Mesenchymal stem cell (in vitro differentiated cells and primary cell): ENCODE measurements around the gene SPAG4.

Experiments used
- DNase-seq: peaks from one replicate; pipeline ENCODE4 v3.0.0-alpha.2; 2013
- H2AFZ ChIP-seq: one replicate; pipeline ENCODE4 v1.6.1; 2013; ENCODE audit warnings: low read depth, mild to moderate bottlenecking, control low read depth, inconsistent platforms, low read length, moderate library complexity
- H2AK5ac ChIP-seq: 2 replicates; pipeline ENCODE4 v1.6.1; 2013; ENCODE audit warnings: low read length, moderate library complexity, mild to moderate bottlenecking, inconsistent platforms; ENCODE audit not compliant: severe bottlenecking
- H2BK120ac ChIP-seq: one replicate; pipeline ENCODE4 v1.6.1; 2013; ENCODE audit warnings: low read depth, mild to moderate bottlenecking, inconsistent platforms, low read length, moderate library complexity
- H2BK12ac ChIP-seq, 2 experiments: one replicate each; pipeline ENCODE4 v1.6.1; 2013; ENCODE audit warnings: inconsistent platforms in 2 of 2, low read length in 2 of 2, mild to moderate bottlenecking in 2 of 2, moderate library complexity in 2 of 2, control low read depth in 1 of 2
- H2BK15ac ChIP-seq: one replicate; pipeline ENCODE4 v1.6.1; 2013; ENCODE audit warnings: mild to moderate bottlenecking, low read depth, inconsistent platforms; ENCODE audit not compliant: poor library complexity, severe bottlenecking
- H2BK5ac ChIP-seq: 2 replicates; pipeline ENCODE4 v1.6.1; 2013; ENCODE audit warnings: low read depth, mild to moderate bottlenecking, low read length, control low read depth, inconsistent platforms; ENCODE audit not compliant: poor library complexity, severe bottlenecking
- H3K14ac ChIP-seq, 2 experiments: one replicate each; pipeline ENCODE4 v1.6.1; 2013; ENCODE audit warnings: inconsistent platforms in 2 of 2, low read length in 2 of 2, control low read depth in 1 of 2, mild to moderate bottlenecking in 1 of 2, moderate library complexity in 1 of 2
- H3K18ac ChIP-seq, 2 experiments: one replicate each; pipeline ENCODE4 v1.6.1; 2013; ENCODE audit warnings: inconsistent platforms in 2 of 2, low read length in 2 of 2, control low read depth in 1 of 2, low read depth in 1 of 2, mild to moderate bottlenecking in 1 of 2
- H3K23ac ChIP-seq, 2 experiments: one replicate each; pipeline ENCODE4 v1.6.1; 2013; ENCODE audit warnings: inconsistent platforms in 2 of 2, low read length in 2 of 2, mild to moderate bottlenecking in 2 of 2, moderate library complexity in 2 of 2, control low read depth in 1 of 2
- H3K27ac ChIP-seq: 2 replicates; pipeline ENCODE4 v1.5.1; 2013; ENCODE audit warnings: mild to moderate bottlenecking, moderate library complexity, low read length, control low read depth, inconsistent platforms; ENCODE audit not compliant: poor library complexity, severe bottlenecking
- H3K27me3 ChIP-seq, 2 experiments: 2 replicates each; pipeline versions ENCODE4 v1.6.1 to v1.7.0; 2013; ENCODE audit warnings: low read length in 2 of 2, mild to moderate bottlenecking in 2 of 2, moderate library complexity in 2 of 2, control low read depth in 1 of 2, inconsistent platforms in 1 of 2; ENCODE audit not compliant: control insufficient read depth in 1 of 2, insufficient read depth in 1 of 2
- H3K36me3 ChIP-seq, 2 experiments: 2 replicates each; pipeline versions ENCODE4 v1.6.1 to v1.7.0; 2013; ENCODE audit warnings: low read length in 2 of 2, control low read depth in 1 of 2, inconsistent platforms in 1 of 2, low read depth in 1 of 2, mild to moderate bottlenecking in 1 of 2; ENCODE audit not compliant: insufficient read depth in 2 of 2, control insufficient read depth in 1 of 2
- H3K4ac ChIP-seq, 2 experiments: one replicate each; pipeline ENCODE4 v1.6.1; 2013; ENCODE audit warnings: inconsistent platforms in 2 of 2, low read length in 2 of 2, mild to moderate bottlenecking in 2 of 2, moderate library complexity in 2 of 2, control low read depth in 1 of 2, low read depth in 1 of 2
- H3K4me1 ChIP-seq: 2 replicates; pipeline ENCODE4 v1.6.1; 2013; ENCODE audit warnings: low read depth, low read length, control low read depth; ENCODE audit not compliant: control insufficient read depth, insufficient read depth
- H3K4me2 ChIP-seq: 2 replicates; pipeline ENCODE4 v1.6.1; 2013; ENCODE audit warnings: low read length, mild to moderate bottlenecking, inconsistent platforms; ENCODE audit not compliant: poor library complexity, severe bottlenecking
- H3K4me3 ChIP-seq, 2 experiments: 2 replicates each; pipeline versions ENCODE4 v1.5.1 to v1.7.0; 2013; ENCODE audit warnings: low read length in 2 of 2, mild to moderate bottlenecking in 2 of 2, control low read depth in 1 of 2, low read depth in 1 of 2; ENCODE audit not compliant: insufficient read depth in 1 of 2
- H3K79me1 ChIP-seq: replicated peaks from 2 replicates; pipeline ENCODE4 v1.6.1; 2013; ENCODE audit warnings: mild to moderate bottlenecking, control low read depth, low read length, inconsistent platforms; ENCODE audit not compliant: poor library complexity, severe bottlenecking
- H3K9ac ChIP-seq: 2 replicates; pipeline ENCODE4 v1.7.0; 2013; ENCODE audit warnings: mild to moderate bottlenecking, low read length, moderate library complexity
- H3K9me3 ChIP-seq: 2 replicates; pipeline ENCODE4 v1.7.0; 2013; ENCODE audit warnings: mild to moderate bottlenecking, low read length; ENCODE audit not compliant: control insufficient read depth
- H4K8ac ChIP-seq: one replicate; pipeline ENCODE4 v1.6.1; 2013; ENCODE audit warnings: inconsistent platforms, mild to moderate bottlenecking, low read length, moderate library complexity
- H4K91ac ChIP-seq: one replicate; pipeline ENCODE4 v1.6.1; 2013; ENCODE audit warnings: mild to moderate bottlenecking, low read length, inconsistent platforms
- WGBS: methylation state at CpG from one replicate; pipeline ENCODE4 v1.1.7; 2013; ENCODE audit warnings: mixed read lengths; 5-methylcytosine and 5-hydroxymethylcytosine counted together

Gene SPAG4

GRCh38 chr20:35660122-35660937 lies 44.7 kb downstream of the SPAG4 start:
- H3K18ac ChIP-seq: no peak overlapping the region
- no peak overlapping the region for H2AK5ac ChIP-seq
- no peak overlapping the region for H2AFZ ChIP-seq
- H3K4me2 ChIP-seq: no peak overlapping the region
- H3K27me3 ChIP-seq: no peaks in the 10 kb centered on the region
- H2BK15ac ChIP-seq: no peak overlapping the region
- DNase-seq: no peak
- no peak overlapping the region for H3K23ac ChIP-seq
- 92% methylated on average over 7 of the region's 10 CpGs for WGBS
- no peak overlapping the region for H3K14ac ChIP-seq
- H4K91ac ChIP-seq: no peak overlapping the region
- H3K4ac ChIP-seq: no peak overlapping the region
- H3K9ac ChIP-seq: no peak overlapping the region
- no peak overlapping the region for H4K8ac ChIP-seq
- no peak overlapping the region for H3K4me3 ChIP-seq
- H3K27ac ChIP-seq: peak overlapping the region; percentile 40
- H3K4me1 ChIP-seq: peaks cover 5% of the 10 kb centered on the region
- H2BK12ac ChIP-seq: no peak overlapping the region
- H2BK5ac ChIP-seq: no peak overlapping the region
- H3K79me1 ChIP-seq: no peaks in the 10 kb centered on the region
- no peak overlapping the region for H2BK120ac ChIP-seq
- H3K36me3 ChIP-seq: peaks cover 0 to 4% of the 10 kb centered on the region in 2 experiments
- no peaks in the 10 kb centered on the region for H3K9me3 ChIP-seq

GRCh38 chr20:35661053-35661452 lies 45.4 kb downstream of the SPAG4 start:
- no peak overlapping the region for H2BK5ac ChIP-seq
- H3K27ac ChIP-seq: peak overlapping the region; percentile 40
- no peak overlapping the region for H2BK12ac ChIP-seq
- DNase-seq: no peak
- peaks cover 5% of the 10 kb centered on the region for H3K4me1 ChIP-seq
- no peaks in the 10 kb centered on the region for H3K9me3 ChIP-seq
- H3K23ac ChIP-seq: no peak overlapping the region
- no peak overlapping the region for H3K14ac ChIP-seq
- peak overlapping the region; percentile 98 for H3K9ac ChIP-seq
- H4K8ac ChIP-seq: no peak overlapping the region
- WGBS: 80% methylated on average over 1 of the region's 2 CpGs
- peak overlapping the region in 1 of 2 experiments; percentile 95 for H3K4me3 ChIP-seq
- no peak overlapping the region for H2AK5ac ChIP-seq
- H3K18ac ChIP-seq: no peak overlapping the region
- no peaks in the 10 kb centered on the region for H3K27me3 ChIP-seq
- no peak overlapping the region for H3K4ac ChIP-seq
- H3K4me2 ChIP-seq: no peak overlapping the region
- H2AFZ ChIP-seq: no peak overlapping the region
- H3K36me3 ChIP-seq: peaks cover 0 to 4% of the 10 kb centered on the region in 2 experiments
- no peak overlapping the region for H2BK15ac ChIP-seq
- H4K91ac ChIP-seq: no peak overlapping the region
- H3K79me1 ChIP-seq: no peaks in the 10 kb centered on the region
- no peak overlapping the region for H2BK120ac ChIP-seq

GRCh38 chr20:35661908-35662307 lies 46.3 kb downstream of the SPAG4 start:
- Histone ChIP-seq H2BK120ac (no peak overlapping the region), H2BK15ac (no peak overlapping the region), H3K4me2 (no peak overlapping the region), H3K9ac (peak overlapping the region; percentile 98), H4K8ac (no peak overlapping the region), H2BK12ac (no peak overlapping the region), H3K18ac (no peak overlapping the region), H3K27ac (no peak overlapping the region), H3K4ac (no peak overlapping the region), H3K36me3 (peaks cover 0 to 4% of the 10 kb centered on the region in 2 experiments), H2AK5ac (no peak overlapping the region), H3K4me3 (peak overlapping the region in 1 of 2 experiments; percentile 95), H3K14ac (no peak overlapping the region), H3K4me1 (peaks cover 5% of the 10 kb centered on the region), H4K91ac (no peak overlapping the region), H2BK5ac (no peak overlapping the region), H3K23ac (no peak overlapping the region), H3K9me3 (no peaks in the 10 kb centered on the region), H2AFZ (no peak overlapping the region), H3K79me1 (no peaks in the 10 kb centered on the region), H3K27me3 (no peaks in the 10 kb centered on the region)
- DNase-seq: no peak
- WGBS: 74% methylated on average over 3 of the region's 3 CpGs

DNA sequence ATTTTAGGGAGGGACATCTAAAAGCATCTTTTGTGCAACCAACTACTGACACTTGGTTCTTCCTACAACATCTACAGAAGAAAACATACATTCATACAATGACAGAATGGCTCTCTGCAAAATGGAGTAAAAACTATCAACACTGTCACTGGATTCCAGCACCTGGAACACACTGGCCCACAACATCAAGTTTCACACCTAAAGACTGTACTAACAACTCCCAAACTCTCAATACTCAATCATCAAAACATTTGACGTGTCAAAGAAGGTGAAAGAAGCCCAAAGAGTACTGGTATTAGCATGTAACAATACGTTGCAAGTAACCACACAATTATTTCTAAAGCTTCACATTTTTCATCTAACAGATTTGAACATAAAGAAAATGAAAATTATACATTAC lies 46.9 kb downstream of the SPAG4 start:
- H3K27me3 ChIP-seq: no peaks in the 10 kb centered on the region
- H3K36me3 ChIP-seq: peaks cover 0 to 4% of the 10 kb centered on the region in 2 experiments
- no peak overlapping the region for H3K18ac ChIP-seq
- no peak overlapping the region for H4K8ac ChIP-seq
- H3K27ac ChIP-seq: no peak overlapping the region
- H2BK12ac ChIP-seq: no peak overlapping the region
- H3K4ac ChIP-seq: no peak overlapping the region
- H3K9me3 ChIP-seq: no peaks in the 10 kb centered on the region
- H2AFZ ChIP-seq: no peak overlapping the region
- H3K4me3 ChIP-seq: peak overlapping the region in 1 of 2 experiments; percentile 95
- no peak overlapping the region for H3K14ac ChIP-seq
- H2AK5ac ChIP-seq: no peak overlapping the region
- H2BK5ac ChIP-seq: no peak overlapping the region
- no peak overlapping the region for H2BK120ac ChIP-seq
- peak overlapping the region; percentile 98 for H3K9ac ChIP-seq
- 11% methylated on average over 2 of the region's 2 CpGs for WGBS
- no peak overlapping the region for H2BK15ac ChIP-seq
- DNase-seq: no peak
- H4K91ac ChIP-seq: no peak overlapping the region
- peaks cover 5% of the 10 kb centered on the region for H3K4me1 ChIP-seq
- no peaks in the 10 kb centered on the region for H3K79me1 ChIP-seq
- no peak overlapping the region for H3K23ac ChIP-seq
- peak overlapping the region; percentile 48 for H3K4me2 ChIP-seq
